GM18868 (cell line): Measurements from ENCODE around the gene KRT32.

Source experiments
- ATAC-seq: cut with Tn5 transposase; IDR thresholded peaks from one replicate; pipeline ENCODE4 v1.9.1; 2021; ENCODE audit warnings: mild to moderate bottlenecking, moderate library complexity; ENCODE audit not compliant: unreplicated experiment

The KRT32 gene

DNA sequence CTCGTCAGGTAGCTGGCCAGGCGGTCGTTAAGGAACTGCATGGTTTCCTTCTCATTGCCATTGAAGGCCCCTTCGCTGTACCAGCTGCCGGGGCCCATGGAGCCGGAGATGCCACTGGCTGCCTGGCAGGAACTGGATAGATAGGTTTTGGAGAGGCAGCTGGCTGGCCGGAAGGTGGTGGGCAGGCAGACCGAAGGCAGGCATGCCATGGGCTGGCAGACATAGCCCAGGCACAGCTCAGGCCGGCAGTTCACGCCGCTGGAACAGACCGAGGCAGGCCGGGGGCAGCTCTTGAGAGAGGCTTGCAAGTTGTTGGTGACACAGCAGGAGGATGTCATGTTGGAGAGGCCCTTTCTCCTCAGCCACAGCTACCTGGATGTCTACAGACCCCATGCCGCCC, at the start of gene KRT32:
Gene KRT32 (minus strand): TSS at position 399 of the 400 bp plus-strand sequence. CDS start 61 bp downstream, at position 338.
- no peak for ATAC-seq

DNA sequence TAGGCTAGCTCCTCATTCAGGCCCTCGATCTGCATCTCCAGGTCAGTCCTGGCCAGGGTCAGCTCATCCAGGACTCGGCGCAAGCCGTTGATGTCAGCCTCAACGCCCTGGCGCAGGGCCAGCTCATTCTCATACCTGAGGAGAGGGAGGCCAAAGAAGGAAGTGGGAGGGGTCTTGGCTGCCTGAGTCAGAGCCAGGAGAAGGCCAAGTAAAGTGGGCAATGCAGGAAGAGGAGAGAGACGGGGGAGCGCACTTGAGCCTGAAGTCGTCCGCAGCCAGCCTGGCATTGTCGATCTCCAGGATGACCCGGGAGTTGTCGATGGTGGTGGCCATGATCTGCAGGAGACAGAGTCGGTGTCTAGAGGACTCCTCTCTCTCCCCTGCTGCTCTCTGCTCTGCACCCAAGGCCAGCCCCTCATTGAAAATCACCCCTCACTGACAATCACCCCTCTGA, 49.7 kb upstream of the KRT32 start:
- ATAC-seq, result no peak

DNA sequence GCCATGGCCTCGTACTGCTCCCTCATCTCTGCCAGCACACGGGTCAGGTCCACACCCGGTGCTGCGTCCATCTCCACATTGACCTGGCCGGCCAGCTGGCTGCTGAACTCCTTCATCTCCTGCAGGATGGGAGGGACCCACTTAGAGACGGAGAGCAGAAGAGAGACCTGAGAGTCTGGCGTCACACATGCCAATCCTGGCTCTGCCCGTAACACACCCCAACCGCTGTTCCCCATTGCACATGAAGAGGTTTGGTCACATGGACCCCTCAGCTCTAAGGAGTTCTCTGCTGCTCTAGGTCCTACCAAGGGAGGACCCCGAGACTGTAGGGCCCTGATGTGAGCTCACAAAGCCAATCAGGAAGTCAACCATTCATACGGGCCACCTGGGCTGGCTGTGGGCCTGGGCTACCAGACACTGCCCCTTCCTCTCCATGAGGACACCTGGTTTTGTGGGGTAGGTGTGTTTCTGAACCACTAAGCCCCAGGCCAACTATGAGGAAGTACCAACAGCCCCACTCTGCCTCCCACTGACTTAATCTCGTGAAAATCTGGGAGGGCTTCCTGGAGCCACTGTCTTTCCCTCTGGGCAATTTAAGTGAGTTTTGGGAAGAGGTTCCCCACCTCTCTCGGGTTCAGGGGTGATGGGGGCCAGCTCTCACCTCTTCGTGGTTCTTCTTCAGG, 49.1 kb upstream of the KRT32 start:
- no peak for ATAC-seq

DNA sequence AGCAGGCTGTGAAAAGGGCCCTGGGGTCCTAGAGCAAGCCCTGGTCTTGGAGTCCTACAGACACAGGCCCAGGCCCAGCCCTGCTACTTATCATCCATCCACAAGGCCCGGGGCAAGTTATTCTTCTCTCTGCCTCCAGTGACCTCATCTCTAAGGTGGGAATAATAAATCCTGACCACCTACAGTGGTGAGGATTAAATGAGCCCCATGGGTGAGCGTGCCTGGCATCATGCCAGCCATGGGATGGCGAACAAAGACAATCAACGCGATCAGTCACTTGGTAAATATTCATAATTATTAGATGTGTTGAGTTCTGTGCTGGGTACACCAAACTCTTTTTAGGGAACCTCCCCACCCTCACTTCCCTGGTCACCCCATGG, 46.0 kb upstream of the KRT32 start:
- no peak for ATAC-seq

DNA sequence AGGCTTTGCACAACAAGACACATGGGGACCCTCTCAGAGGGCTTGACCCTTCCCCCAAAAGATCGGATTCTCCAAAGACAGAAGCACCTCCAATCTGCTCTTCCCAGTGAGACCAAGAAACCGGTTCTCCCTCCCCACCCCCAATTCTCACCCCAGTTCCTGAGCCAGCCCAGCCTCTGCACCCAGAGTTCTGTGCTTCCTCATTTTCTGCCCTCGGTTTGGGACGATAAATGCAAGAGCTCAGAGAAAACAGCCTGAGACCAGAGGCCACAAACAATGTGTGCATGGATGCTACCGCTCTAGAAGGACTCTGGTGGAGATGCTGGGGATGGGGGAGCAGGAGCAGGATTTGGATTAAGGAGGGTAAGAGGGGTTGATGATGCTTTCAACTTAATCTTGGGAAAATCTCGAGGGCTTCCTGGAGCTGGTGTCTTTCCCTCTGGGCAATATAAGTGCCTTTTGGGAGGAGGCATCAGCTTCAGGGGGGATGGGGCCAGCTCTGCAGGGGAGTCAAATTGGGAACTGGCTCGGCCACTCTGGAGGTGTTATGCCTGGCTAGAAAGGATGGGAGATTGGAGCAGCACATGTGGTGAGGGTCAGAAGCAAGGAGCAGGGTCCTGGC, 45.5 kb upstream of the KRT32 start:
- ATAC-seq, result no peak

DNA sequence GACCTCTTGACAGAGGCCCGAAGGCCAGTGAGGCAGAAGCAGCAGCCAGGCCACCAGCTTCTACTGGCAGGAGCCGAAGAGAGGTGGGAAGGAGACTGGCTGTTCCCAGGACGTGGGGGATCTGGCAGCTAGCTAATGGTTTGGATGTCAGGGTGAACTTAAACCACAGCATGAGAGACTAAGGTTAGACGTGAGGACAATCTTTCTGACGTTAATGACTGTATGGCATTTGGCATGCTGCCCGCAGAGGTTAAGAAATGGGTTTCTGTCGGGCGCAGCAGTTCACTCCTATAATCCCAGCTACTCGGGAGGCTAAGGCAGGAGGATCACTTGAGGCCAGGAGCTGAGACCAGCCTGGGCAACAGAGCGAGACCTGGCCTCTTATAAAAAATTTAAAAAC, 44.5 kb upstream of the KRT32 start:
- ATAC-seq, result no peak

DNA sequence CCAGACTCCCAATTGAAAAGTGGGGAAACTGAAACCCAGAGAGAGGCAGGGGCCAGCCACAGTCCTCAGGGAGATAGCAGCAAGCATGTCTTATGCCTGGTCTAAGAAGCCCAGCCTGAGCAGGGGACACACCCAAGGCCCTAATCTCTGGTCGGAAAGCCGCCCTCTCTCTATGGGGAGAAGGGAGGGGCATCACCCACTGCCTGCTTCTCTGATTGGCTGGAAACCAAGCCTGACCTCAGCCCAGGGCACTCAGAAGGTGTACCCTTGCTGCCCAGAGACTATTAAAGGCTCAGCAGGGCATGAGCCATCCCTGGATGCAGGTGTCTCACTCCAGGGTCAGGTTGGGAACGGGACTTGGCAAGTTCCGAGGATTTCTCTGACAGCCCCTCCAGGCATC, 43.9 kb upstream of the KRT32 start:
- ATAC-seq, result no peak

DNA sequence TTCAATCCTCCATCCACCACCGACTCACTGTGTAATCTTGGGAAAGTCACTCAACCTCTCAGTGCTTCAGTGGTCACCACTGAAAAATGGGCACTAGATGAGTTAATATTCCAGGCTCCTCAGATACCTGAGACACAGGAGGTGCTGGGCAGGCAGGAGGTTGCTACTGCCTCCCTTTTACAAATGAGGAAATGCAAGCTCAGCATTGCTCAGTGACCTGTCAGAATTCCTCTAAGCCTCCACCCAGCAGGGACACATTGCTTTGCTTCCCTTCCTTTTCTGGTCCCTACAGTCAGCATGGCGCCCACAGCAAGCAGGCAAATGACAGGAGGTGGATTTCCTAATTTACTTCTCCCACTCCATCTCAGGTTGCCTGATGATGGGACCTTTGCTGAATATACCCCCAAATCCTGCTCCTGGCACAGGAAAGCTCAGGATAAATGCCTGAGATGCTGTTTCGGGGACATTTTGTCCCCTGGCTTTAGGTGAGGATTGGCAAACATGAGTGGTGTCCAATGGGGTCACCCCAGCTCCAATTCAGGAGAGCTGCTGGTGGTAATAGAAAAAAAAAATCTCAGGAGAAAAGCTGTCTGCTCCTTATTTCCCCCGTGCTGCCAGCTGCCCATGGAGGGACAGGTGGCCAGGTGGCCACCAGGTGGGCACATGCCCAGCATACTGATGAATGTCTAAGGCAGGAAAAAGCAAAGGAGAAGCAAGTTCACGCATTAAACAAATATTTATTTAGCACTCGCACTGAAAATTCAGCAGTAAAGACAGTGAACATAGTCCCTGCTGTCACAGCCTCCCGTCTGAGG, 43.3 kb upstream of the KRT32 start:
- no peak for ATAC-seq

DNA sequence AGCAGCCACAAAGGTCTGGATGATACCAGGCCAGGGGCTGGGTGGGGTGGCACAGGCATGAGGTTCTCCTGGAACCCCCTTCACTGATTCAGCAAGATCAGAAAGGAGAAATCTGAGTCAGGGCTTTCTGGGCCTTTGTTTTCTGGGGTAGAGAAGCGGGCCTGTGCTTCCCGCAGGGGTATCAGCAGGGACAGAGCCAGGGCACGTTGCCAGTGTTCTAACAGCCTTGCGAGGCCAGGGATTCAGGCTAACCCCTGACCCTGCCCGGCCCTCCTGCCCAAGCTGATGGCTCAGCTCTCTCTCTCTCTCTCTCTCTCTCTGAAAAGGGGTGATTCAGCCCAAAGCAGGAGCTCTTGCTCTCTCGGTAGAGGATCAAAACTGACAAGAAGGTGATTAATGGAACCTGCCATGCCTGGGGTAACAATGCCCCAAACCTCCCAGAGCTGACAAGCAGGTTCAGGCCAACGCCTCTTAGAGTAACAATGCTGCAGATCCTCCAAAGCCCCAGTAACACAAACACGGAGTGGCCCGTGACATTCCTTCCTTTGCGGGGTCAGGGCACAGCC, 40.2 kb upstream of the KRT32 start:
- no peak for ATAC-seq

DNA sequence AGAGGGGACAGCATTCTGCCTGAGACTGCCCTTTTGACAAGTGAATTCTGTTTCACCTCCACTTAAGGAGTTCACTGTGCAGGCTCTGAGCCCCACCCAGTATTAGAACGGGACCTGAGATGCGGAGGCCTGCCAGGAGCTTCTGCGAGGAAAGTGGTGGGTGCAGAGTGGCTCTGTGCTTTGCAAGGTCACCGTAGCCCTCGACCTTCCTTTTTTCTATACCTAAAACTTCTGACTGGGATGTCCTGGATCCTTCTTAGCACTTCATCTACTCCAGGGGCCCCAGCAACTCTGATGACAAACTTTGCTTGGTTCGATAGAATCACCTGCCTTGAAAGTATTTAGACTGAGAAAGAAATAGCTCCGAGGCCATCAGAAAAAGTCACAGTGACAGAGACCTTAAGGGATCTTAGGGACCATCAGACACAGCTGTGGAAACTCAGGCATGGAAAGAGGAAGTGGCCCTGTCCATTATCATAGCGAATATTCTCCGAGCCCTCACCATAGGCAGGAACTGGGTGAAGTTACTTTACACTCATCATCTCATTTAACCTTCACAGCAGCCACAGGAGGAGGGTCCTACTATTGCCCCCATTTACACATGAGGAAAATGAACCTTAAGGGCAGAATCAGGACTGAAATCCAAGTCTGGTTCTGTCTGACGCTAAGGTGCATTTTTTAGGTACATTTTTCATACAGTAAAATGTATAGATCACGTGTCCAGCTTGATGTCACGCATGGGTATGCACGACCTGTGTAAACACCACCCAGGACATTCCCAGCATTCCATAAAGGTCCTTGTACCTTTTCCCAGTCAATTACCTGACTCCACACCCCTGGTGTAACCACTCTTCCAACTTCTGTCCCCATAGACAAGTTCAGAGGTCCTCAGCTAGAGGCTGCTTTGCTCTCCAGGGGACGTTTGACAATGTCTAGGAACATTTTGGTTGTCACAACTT, 38.9 kb upstream of the KRT32 start:
- ATAC-seq, result no peak

DNA sequence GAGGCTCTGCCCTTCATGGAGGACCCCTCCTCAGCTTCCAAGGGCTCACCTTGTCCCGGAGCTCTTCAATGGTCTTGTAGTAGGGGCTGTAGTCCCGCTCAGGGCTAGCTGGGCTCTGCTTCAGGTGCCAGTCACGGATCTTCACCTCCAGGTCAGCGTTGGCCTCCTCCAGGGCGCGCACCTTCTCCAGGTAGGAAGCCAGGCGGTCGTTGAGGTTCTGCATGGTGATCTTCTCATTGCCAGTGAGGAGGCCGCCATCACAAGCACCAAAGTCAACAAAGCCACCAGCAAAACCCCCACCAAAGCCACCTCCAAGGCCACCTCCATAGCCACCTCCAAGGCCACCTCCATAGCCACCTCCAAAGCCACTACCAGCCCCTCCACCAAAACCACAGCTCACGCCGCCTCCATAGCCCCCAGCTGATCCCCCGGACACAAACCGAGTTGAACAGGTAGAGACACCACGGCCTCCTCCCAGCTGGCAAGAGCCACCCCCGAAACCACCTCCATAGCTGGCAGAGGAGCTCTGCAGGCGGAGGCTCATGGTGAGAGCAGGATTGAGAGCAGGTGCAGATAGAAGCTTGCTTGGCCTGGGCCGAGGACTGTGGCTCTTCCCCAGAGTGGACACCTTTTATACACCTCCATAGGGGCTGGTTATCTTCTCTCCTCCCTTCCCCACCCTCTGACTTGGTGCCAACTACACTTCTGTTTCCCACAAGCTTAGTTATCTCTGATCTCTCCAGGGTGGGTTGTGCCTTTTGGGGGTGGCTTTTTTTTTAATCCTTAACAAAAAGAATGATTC, 38.0 kb upstream of the KRT32 start, which contains the start of gene KRT13:
Gene KRT13 (minus strand): TSS at position 606 of the 802 bp plus-strand sequence. CDS start 62 bp downstream, at position 544.
- ATAC-seq, result no peak

DNA sequence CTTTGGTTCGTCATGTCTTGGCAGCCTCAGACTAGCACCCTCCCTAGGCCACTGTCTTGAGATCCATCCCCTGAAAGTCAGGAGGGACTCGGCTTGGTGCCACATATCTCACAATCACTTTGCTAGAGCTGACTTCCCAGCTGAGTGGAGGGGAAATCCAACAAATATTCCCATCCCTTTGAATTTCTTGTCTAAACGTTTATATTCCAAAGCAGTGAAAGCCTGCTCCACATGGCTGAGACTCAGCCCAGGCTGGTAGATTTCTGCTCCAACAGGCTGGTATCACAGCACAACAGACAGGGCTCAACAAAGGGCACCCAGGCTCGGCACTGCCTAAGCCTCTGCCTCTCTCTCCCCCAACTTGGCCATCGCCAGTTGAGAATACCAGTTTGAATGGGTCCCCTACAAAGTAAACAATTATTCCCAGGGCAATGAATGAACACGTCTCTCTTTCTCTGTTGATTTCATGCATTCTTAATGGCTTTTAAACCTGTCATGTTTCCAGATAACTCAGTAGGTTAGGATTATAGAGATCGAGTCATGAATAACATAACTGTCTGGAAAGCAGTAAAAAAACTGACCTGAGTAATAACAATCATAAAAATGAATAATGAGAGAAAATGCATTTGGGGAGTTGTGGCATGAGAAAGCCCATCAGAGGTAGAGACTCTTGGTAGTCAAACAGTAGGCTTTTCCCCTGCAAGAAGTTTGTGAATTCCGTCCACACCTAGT, 37.2 kb upstream of the KRT32 start:
- no peak for ATAC-seq

DNA sequence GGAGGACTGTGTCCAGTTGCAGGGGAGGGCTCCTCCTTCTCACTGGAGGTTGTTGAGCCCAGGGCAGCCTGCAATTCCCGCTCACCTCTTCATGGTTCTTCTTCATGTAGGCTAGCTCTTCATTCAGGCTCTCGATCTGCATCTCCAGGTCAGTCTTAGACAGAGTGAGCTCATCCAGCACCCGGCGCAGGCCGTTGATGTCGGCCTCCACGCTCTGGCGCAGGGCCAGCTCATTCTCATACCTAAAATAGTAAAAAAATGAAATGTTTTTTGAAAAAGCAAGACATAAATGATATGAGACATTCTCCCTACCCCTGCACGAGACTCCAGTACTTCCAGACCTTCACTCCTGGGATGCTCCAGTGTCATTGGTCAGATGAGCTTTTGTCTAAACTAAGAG, 36.0 kb upstream of the KRT32 start:
- ATAC-seq, result no peak

DNA sequence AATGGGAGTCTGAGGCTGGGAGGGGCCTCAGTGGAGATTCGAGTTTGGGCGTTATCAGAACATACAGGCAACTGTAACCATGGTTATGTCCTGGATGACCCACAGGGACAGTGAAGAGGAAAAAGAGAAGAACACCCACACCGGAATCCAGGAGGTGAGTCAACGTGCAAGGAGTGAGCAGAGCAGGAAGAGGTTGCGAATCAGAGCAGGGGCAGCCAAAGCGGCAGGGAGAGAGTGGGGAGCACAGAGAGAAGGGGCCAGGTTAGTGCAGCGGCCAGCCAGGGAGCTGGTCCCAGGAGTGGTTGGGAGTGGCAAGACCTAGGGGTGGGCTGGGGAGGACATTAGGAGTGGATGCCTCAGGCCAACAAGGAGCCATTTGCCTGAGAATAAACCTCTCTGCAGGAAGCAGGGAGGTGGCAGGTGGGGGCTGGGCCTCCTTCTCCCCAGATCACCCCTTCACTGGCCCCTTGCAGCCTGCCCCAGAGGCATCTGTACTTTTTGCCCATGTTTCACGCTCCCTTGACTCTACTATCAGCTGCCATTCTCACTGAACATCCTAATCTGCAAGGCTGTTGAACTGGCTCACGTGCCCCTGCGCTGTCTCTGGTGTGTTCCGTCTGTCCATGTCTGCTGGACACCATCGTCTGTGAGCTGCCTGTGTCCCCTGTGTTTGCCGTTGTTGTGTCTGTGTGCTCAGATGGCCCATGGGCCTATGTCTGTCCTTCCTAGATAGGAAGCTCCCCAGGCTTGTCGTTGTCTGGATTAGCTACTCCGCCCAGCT, 33.1 kb upstream of the KRT32 start:
- no peak for ATAC-seq

DNA sequence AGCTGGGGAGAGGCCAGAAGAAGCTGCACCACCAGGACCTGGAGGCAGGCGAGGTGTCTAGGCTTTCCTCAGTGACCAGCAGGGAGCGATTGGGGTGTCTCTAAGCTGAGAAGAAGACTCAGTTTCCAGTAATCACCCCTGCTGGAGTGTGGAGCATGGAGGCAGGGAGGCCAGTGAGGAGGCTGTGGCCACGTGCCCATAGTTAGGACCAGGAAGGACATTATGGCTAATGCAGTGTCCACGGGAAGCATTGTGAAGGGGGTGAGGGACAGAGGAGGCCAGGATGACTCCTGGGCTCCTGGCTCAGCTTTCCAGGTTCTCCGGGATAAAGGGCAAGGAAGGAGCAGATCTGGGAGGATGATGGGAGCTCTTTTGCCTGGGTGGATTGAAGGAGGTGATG, 32.5 kb upstream of the KRT32 start:
- ATAC-seq, result no peak

DNA sequence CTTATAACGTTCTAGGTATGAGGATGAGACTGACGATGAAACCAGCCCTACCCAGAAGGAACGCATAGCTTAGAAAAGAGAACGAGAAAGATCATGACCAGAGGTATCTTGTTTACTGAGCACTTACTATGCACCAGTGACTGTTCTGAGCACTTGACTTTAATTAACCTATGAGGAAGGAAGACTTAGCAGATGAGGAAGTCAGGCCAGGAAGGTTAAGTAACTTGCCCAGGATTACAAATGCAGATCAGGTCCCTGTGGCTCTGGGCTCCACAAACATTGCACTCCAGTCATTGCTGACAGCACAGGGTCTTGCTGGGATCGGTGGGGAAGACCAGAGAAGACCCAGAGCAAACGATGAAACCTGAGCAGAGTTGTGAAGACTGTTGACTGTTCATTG, 31.1 kb upstream of the KRT32 start:
- no peak for ATAC-seq

DNA sequence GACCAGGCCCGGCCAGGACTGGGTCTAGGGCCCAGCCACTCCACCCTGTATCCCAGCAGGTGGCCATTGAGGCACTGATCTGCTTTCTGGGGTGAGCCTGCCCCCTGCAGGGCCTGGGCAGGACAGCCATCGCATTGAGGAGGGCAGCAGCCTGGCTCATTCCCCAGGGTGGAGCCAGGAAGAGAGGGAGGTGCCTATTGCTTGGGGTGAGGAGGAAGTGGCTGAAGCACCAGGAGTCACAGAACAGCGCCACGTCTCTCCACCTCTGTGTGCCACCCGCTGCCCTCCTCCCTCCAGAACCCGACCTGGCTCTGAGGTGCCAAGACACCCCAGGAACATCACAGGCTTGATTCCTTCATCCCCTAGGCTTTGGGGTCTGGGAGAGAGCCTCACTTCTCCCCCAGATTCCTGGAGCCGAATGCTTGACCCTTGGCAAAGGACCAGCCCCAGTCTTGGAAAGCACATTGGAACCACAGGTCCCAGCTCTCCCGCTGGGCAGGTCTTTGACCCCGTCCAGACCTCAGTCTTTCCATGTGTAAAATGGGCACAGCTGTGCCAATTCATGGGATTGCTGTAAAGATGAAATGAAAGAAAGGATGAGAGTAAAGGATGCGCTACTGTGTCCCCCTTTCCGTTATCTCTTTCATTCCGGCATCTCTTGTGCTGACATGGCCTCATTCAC, 29.8 kb upstream of the KRT32 start:
- ATAC-seq, result no peak

DNA sequence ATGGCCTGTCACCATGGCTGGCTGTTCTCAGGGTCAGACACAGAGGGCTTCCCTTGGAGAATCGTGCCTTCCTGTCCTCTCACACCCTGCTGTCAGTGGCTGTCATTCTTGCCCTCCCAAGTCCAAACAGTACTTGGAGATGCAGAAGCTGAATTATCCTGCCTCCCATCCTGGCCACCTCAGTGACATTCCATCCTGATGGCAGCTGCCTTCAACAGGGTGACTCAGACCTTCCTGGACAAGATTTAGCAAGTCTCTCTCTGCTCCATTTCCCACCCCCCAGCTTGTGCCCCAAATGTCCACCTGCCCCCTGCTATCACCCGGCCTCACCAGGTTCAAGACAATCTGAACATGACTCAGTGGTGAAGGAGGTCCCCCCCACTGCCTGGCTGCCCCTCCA, 27.3 kb upstream of the KRT32 start:
- ATAC-seq, result no peak
